Measurements from ENCODE around the gene SLC30A2.

The SLC30A2 gene

GRCh38 chr1:26070296-26070962 lies 24.5 kb upstream of the SLC30A2 start:
- no peak for DNase-seq (ENCODE audit: low read depth in 2 of 2)

- DNase-seq (ENCODE audit: low read depth in 2 of 2), result no peak
Measured at GRCh38 chr1:26069941-26070295, 24.0 kb upstream of the SLC30A2 start.

GRCh38 chr1:26067432-26067911 lies 21.6 kb upstream of the SLC30A2 start, which contains the start of gene TRIM63:
Gene TRIM63, minus strand, starts transcription at chr1:26067630. Its CDS starts 136 bp downstream, at chr1:26067494.
- DNase-seq (ENCODE audit: low read depth in 2 of 2), result no peak

- DNase-seq (ENCODE audit: low read depth in 2 of 2), result no peak
Measured at GRCh38 chr1:26066857-26067256, 20.9 kb upstream of the SLC30A2 start.

- DNase-seq (ENCODE audit: low read depth in 2 of 2), result no peak
Measured at GRCh38 chr1:26066160-26066559, 20.2 kb upstream of the SLC30A2 start.

- no peak for DNase-seq (ENCODE audit: low read depth in 2 of 2)
Measured at GRCh38 chr1:26064553-26064952, 18.6 kb upstream of the SLC30A2 start.

- no peak for DNase-seq (ENCODE audit: low read depth in 2 of 2)
Measured at GRCh38 chr1:26060832-26061574, 15.1 kb upstream of the SLC30A2 start.

GRCh38 chr1:26059906-26060305 lies 14.0 kb upstream of the SLC30A2 start:
- no peak for DNase-seq (ENCODE audit: low read depth in 2 of 2)

GRCh38 chr1:26058052-26058595 lies 12.2 kb upstream of the SLC30A2 start:
- DNase-seq (ENCODE audit: low read depth in 2 of 2), result no peak

- DNase-seq (ENCODE audit: low read depth in 2 of 2), result no peak
Measured at GRCh38 chr1:26057189-26057588, 11.3 kb upstream of the SLC30A2 start.

- DNase-seq (ENCODE audit: low read depth in 2 of 2), result no peak
Measured at GRCh38 chr1:26055041-26055440, 9.1 kb upstream of the SLC30A2 start.

- DNase-seq (ENCODE audit: low read depth in 2 of 2), result no peak
Measured at GRCh38 chr1:26053718-26054560, 8.0 kb upstream of the SLC30A2 start.

GRCh38 chr1:26050248-26050640 lies 4.3 kb upstream of the SLC30A2 start:
- no peak for DNase-seq (ENCODE audit: low read depth in 2 of 2)

- DNase-seq (ENCODE audit: low read depth in 2 of 2), result no peak
Measured at GRCh38 chr1:26049531-26050247, 3.8 kb upstream of the SLC30A2 start.

- no peak for DNase-seq (ENCODE audit: low read depth in 2 of 2)
Measured at GRCh38 chr1:26047278-26047874, 1.5 kb upstream of the SLC30A2 start.

GRCh38 chr1:26046246-26047095 lies 553 bp upstream of the SLC30A2 start:
- DNase-seq (ENCODE audit: low read depth in 2 of 2), result no peak

- no peak for DNase-seq (ENCODE audit: low read depth in 2 of 2)
Measured at GRCh38 chr1:26044971-26045721, 772 bp downstream of the SLC30A2 start.

GRCh38 chr1:26044414-26044813 lies 1.5 kb downstream of the SLC30A2 start:
- no peak for DNase-seq (ENCODE audit: low read depth in 2 of 2)

- no peak for DNase-seq (ENCODE audit: low read depth in 2 of 2)
Measured at GRCh38 chr1:26043765-26044164, 2.2 kb downstream of the SLC30A2 start.

Measured in stimulated activated CD8-positive, alpha-beta memory T cell treated with anti-CD3 and anti-CD28 coated beads, Interleukin-2, amount 100 ng/mL, for 48 hours (primary cell).